GM19193 (cell line): ENCODE data around the gene ORAI1.

ENCODE experiments used
- POLR2A ChIP-seq: IDR thresholded peaks from 4 replicates; pipeline ENCODE4 v1.6.1; 2011; ENCODE audit not compliant: insufficient read depth, insufficient read length; ENCODE audit errors: extremely low read depth

Gene ORAI1

GRCh38 chr12:121657305-121658008 is 31.1 kb downstream of the ORAI1 start:
- TF ChIP-seq POLR2A = no peak

GRCh38 chr12:121663610-121663929 is 37.2 kb downstream of the ORAI1 start:
- no peak for TF ChIP-seq POLR2A

- TF ChIP-seq POLR2A = no peak
These were observed 42.6 kb downstream of the ORAI1 start for GRCh38 chr12:121668750-121669520.

- TF ChIP-seq POLR2A = no peak
These were observed 43.2 kb downstream of the ORAI1 start, which contains the start of gene MORN3 for GRCh38 chr12:121669521-121669900. TSS of gene MORN3 (minus strand) at chr12:121669654. CDS start at chr12:121669483, 171 bp downstream.

GRCh38 chr12:121673013-121673511 is 46.7 kb downstream of the ORAI1 start:
- peak; percentile 1 for TF ChIP-seq POLR2A

GRCh38 chr12:121676190-121676589 is 49.9 kb downstream of the ORAI1 start:
- no peak for TF ChIP-seq POLR2A

- TF ChIP-seq POLR2A = no peak
These were observed 52.0 kb downstream of the ORAI1 start for GRCh38 chr12:121678305-121678704.

- TF ChIP-seq POLR2A = no peak
These were observed 52.5 kb downstream of the ORAI1 start for GRCh38 chr12:121678716-121679300.

GRCh38 chr12:121688966-121689365 is 62.6 kb downstream of the ORAI1 start:
- no peak for TF ChIP-seq POLR2A

GRCh38 chr12:121689430-121689829 is 63.1 kb downstream of the ORAI1 start:
- no peak for TF ChIP-seq POLR2A
